ENCODE data around the gene TRABD2B. TPM values are rescaled to one million over a fixed set of nuclear protein-coding genes. Genes with fewer than 3 reads are reported as not detected.

The TRABD2B gene
- total and polyA plus RNA-seq, 2 of the 4 experiments (the other 2 are of a cell fraction) = not detected

DNA sequence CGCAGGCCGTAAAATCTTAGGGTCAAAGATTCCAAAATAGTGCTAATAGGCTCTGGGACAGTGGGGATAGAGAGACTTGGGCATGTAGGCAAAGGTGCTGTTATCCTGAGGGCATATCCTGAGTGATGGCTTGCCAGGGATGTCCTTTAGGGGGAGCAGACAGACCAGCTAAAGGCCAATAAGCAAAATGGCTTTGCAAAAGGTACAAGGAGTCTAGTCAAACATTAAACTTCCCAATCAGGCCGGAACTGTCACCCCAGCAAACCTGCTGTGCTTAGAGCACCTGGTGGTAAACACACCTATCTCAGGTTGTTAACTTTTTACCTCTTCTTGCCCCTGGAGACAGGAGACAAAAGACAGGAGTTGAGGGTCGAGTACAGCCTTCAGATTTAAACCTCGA is 49.1 kb downstream of the TRABD2B start:
- Histone ChIP-seq H3K23ac (ENCODE audit: low read depth, low read length) (no peak overlapping the region), H3K9me3 (ENCODE audit: control insufficient read depth, insufficient read depth, low read length) (no peaks in the 10 kb centered on the region), H3K27ac (ENCODE audit: insufficient read depth, low read length) (no peak overlapping the region), H4K8ac (ENCODE audit: low read depth in 2 of 2, low read length in 2 of 2) (no peak overlapping the region), H4K20me1 (ENCODE audit: insufficient read depth, low read length) (no peaks in the 10 kb centered on the region), H2AFZ (replicated peaks; ENCODE audit: low read length, poor library complexity) (no peak overlapping the region), H3K27me3 (ENCODE audit: control insufficient read depth, insufficient read depth, low read length) (no peaks in the 10 kb centered on the region), H3K36me3 (ENCODE audit: control insufficient read depth, insufficient read depth, low read length) (no peaks in the 10 kb centered on the region), H3K79me1 (ENCODE audit: low read depth in 1 of 2, low read length in 2 of 2) (no peaks in the 10 kb centered on the region), H3K4me3 (ENCODE audit: insufficient read depth, low read depth, low read length) (no peak overlapping the region), H2AK5ac (ENCODE audit: low read depth, low read length) (no peak overlapping the region), H2BK120ac (ENCODE audit: low read depth, low read length) (no peak overlapping the region), H2AK9ac (replicated peaks; ENCODE audit: low read depth, low read length, poor library complexity) (no peak overlapping the region), H3K14ac (replicated peaks; ENCODE audit: low read depth, low read length) (no peak overlapping the region), H3K9ac (ENCODE audit: low read depth, low read length) (no peak overlapping the region), H4K91ac (ENCODE audit: insufficient read depth, low read depth, low read length) (no peak overlapping the region), H3K9me1 (ENCODE audit: insufficient read depth, low read length) (no peaks in the 10 kb centered on the region), H3K4me1 (ENCODE audit: control insufficient read depth, insufficient read depth, low read length) (no peaks in the 10 kb centered on the region), H4K5ac (ENCODE audit: low read depth, low read length) (no peak overlapping the region), H3K4ac (ENCODE audit: low read depth, low read length) (no peak overlapping the region), H3K56ac (ENCODE audit: extremely low read depth, insufficient read depth, low read length) (no peak overlapping the region), H3K18ac (ENCODE audit: low read depth, low read length) (no peak overlapping the region), H2BK15ac (ENCODE audit: low read depth, low read length) (no peak overlapping the region), H2BK20ac (ENCODE audit: low read depth, low read length) (no peak overlapping the region), H3K4me2 (ENCODE audit: low read depth, low read length) (no peak overlapping the region), H2BK5ac (ENCODE audit: low read depth, low read length, poor library complexity, severe bottlenecking) (no peak overlapping the region)
- POLR2A ChIA-PET (ENCODE audit: unreplicated experiment) = no interaction called here
- BruUV-seq (replicated peaks) = no TSS peak
- in situ Hi-C loops (cut with MboI; ENCODE audit: low sequenced_read_pairs) = no loop called here
- WGBS, 2 experiments (ENCODE audit: extremely low coverage in 2 of 2, insufficient read length in 1 of 2) = 94% methylated on average over 2 of the region's 5 CpGs; no CpG with 5 or more reads in 1 of the 2 experiments
- dilution Hi-C loops (cut with HindIII; ENCODE audit: low sequenced_read_pairs, unreplicated experiment) = no loop called here
- intact Hi-C loops (cut with micrococcal nuclease) = no loop called here
- ATAC-seq (ENCODE audit: low read depth) = no peak
- CTCF ChIA-PET = no interaction called here
- TF ChIP-seq SMC3 (IDR thresholded peaks at IDR 0.05; ENCODE audit: low read depth, low read length) = no peak
- no peak for TF ChIP-seq FOS (IDR thresholded peaks at IDR 0.05; ENCODE audit: low read depth, low read length)
- no peak for TF ChIP-seq MAFK (IDR thresholded peaks at IDR 0.05; ENCODE audit: low read depth, low read length)
- TF ChIP-seq POLR2A (IDR thresholded peaks at IDR 0.05; ENCODE audit: low read depth, low read length) = no peak
- TF ChIP-seq, protein P1, sequence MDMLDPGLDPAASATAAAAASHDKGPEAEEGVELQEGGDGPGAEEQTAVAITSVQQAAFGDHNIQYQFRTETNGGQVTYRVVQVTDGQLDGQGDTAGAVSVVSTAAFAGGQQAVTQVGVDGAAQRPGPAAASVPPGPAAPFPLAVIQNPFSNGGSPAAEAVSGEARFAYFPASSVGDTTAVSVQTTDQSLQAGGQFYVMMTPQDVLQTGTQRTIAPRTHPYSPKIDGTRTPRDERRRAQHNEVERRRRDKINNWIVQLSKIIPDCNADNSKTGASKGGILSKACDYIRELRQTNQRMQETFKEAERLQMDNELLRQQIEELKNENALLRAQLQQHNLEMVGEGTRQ (IDR thresholded peaks at IDR 0.05; ENCODE audit: low read depth, low read length) = no peak
- TF ChIP-seq RCOR1 (IDR thresholded peaks at IDR 0.05; ENCODE audit: insufficient replicate concordance, low read length) = no peak
- no peak for TF ChIP-seq MXI1 (IDR thresholded peaks at IDR 0.05; ENCODE audit: borderline replicate concordance, low read depth, low read length)
- TF ChIP-seq, protein P2, sequence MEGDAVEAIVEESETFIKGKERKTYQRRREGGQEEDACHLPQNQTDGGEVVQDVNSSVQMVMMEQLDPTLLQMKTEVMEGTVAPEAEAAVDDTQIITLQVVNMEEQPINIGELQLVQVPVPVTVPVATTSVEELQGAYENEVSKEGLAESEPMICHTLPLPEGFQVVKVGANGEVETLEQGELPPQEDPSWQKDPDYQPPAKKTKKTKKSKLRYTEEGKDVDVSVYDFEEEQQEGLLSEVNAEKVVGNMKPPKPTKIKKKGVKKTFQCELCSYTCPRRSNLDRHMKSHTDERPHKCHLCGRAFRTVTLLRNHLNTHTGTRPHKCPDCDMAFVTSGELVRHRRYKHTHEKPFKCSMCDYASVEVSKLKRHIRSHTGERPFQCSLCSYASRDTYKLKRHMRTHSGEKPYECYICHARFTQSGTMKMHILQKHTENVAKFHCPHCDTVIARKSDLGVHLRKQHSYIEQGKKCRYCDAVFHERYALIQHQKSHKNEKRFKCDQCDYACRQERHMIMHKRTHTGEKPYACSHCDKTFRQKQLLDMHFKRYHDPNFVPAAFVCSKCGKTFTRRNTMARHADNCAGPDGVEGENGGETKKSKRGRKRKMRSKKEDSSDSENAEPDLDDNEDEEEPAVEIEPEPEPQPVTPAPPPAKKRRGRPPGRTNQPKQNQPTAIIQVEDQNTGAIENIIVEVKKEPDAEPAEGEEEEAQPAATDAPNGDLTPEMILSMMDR (conservative IDR thresholded peaks at IDR 0.05; ENCODE audit: low read depth, low read length) = no peak
- TF ChIP-seq RAD21 (IDR thresholded peaks at IDR 0.05; ENCODE audit: low read length) = no peak
- no peak for TF ChIP-seq RFX5 (IDR thresholded peaks at IDR 0.05; ENCODE audit: low read depth, low read length)
- TF ChIP-seq MAZ (IDR thresholded peaks at IDR 0.05; ENCODE audit: borderline replicate concordance, low read depth, low read length) = no peak
- TF ChIP-seq, protein P3, sequence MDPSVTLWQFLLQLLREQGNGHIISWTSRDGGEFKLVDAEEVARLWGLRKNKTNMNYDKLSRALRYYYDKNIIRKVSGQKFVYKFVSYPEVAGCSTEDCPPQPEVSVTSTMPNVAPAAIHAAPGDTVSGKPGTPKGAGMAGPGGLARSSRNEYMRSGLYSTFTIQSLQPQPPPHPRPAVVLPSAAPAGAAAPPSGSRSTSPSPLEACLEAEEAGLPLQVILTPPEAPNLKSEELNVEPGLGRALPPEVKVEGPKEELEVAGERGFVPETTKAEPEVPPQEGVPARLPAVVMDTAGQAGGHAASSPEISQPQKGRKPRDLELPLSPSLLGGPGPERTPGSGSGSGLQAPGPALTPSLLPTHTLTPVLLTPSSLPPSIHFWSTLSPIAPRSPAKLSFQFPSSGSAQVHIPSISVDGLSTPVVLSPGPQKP (IDR thresholded peaks at IDR 0.05; ENCODE audit: borderline replicate concordance, low read depth, low read length) = no peak
- no peak for TF ChIP-seq CHD1 (IDR thresholded peaks at IDR 0.05; ENCODE audit: low read depth, low read length)
- no peak for DNase-seq
